Measurements from ENCODE around the gene ARID5B. TPM values are rescaled to one million over a fixed set of nuclear protein-coding genes. Genes with fewer than 3 reads are reported as not detected.
A peak's percentile ranks its signal among the peaks of the same experiment; 100 is the strongest.

The ARID5B gene
- polyA plus RNA-seq, 1 of the 3 experiments (the other 2 are of a cell fraction), result 10.9 TPM

GRCh38 chr10:62059217-62059920, 157.9 kb downstream of the ARID5B start:
- no peaks in the 10 kb centered on the region for H4K20me1 ChIP-seq (ENCODE audit: insufficient read depth)
- no peak overlapping the region for H3K9ac ChIP-seq
- TF ChIP-seq MEF2A (IDR thresholded peaks at IDR 0.05; ENCODE audit: borderline replicate concordance, low read depth) (peak; percentile 61), YY1 (IDR thresholded peaks at IDR 0.05; ENCODE audit: low read depth) (no peak), NFIC (IDR thresholded peaks at IDR 0.05; ENCODE audit: borderline replicate concordance) (peak; percentile 25; the same call in 1 of the 2 replicates), JUND (IDR thresholded peaks at IDR 0.05) (0 out of 2 replicates have a peak, but pooled peaks have one; percentile 10), EP300 (IDR thresholded peaks at IDR 0.05; ENCODE audit: borderline replicate concordance in 1 of 2, low read depth in 1 of 2, low read length in 1 of 2) (peak; percentile 35 to 72; a peak in 3 of 4 replicates), PBX3 (IDR thresholded peaks at IDR 0.05) (peak; percentile 60), ZBTB33 (IDR thresholded peaks at IDR 0.05; ENCODE audit: borderline replicate concordance, low read depth) (no peak), TEAD4 (IDR thresholded peaks at IDR 0.05; ENCODE audit: borderline replicate concordance, insufficient read depth) (0 out of 2 replicates have a peak, but pooled peaks have one; percentile 15)
- H3K9me2 ChIP-seq, result no peaks in the 10 kb centered on the region
- H3K79me2 ChIP-seq (ENCODE audit: insufficient read depth), result peaks cover 91% of the 10 kb centered on the region
- H3K36me3 ChIP-seq (replicated peaks in 1 of 2; ENCODE audit: control insufficient read depth in 1 of 2, insufficient read depth in 2 of 2, low read length in 1 of 2), result peaks cover 62 to 86% of the 10 kb centered on the region in 2 experiments
- H3K4me2 ChIP-seq, result peak overlapping the region; percentile 61
- no peak overlapping the region for H3K4me3 ChIP-seq (ENCODE audit: low read depth in 2 of 2, low read length in 1 of 2)
- H3K9me3 ChIP-seq, result no peaks in the 10 kb centered on the region
- ChIA-PET CTCF (interaction anchor here (0.9 to 3.1 kb wide), 7 partner anchors 10 to 206 kb away, joined by 3 to 15 read pairs (median 3); no protein-coding TSS in a partner anchor), POLR2A (interaction anchor here (1.1 to 1.5 kb wide), 2 partner anchors 11 to 15 kb away, joined by 3 to 4 read pairs; no protein-coding TSS in a partner anchor)
- H3F3A ChIP-seq (replicated peaks; ENCODE audit: insufficient read depth), result peaks cover 54% of the 10 kb centered on the region
- no peak for DNase-seq
- no peak overlapping the region for H2AFZ ChIP-seq (ENCODE audit: low read depth)
- WGBS (ENCODE audit: low lambda C conversion rate), result 25% methylated on average over 4 of the region's 4 CpGs
- peak overlapping the region; percentile 73 to 94 for H3K27ac ChIP-seq (ENCODE audit: low read depth in 2 of 2, low read length in 1 of 2)
- no peaks in the 10 kb centered on the region for H3K27me3 ChIP-seq (ENCODE audit: insufficient read depth)
- peaks cover 42 to 81% of the 10 kb centered on the region in 2 experiments for H3K4me1 ChIP-seq (ENCODE audit: control insufficient read depth in 1 of 2, insufficient read depth in 2 of 2, low read depth in 1 of 2, low read length in 1 of 2)

- Histone ChIP-seq H3K9me2 (no peaks in the 10 kb centered on the region), H3K4me2 (peak overlapping the region; percentile 22; the same call in 1 of the 2 replicates), H3F3A (replicated peaks; ENCODE audit: insufficient read depth) (peaks cover 50% of the 10 kb centered on the region), H3K27ac (ENCODE audit: low read depth in 2 of 2, low read length in 1 of 2) (peak overlapping the region in 1 of 2 experiments; percentile 64; a peak in 2 of 4 replicates), H3K4me1 (ENCODE audit: control insufficient read depth in 1 of 2, insufficient read depth in 2 of 2, low read depth in 1 of 2, low read length in 1 of 2) (peaks cover 36 to 56% of the 10 kb centered on the region in 2 experiments), H3K27me3 (ENCODE audit: insufficient read depth) (no peaks in the 10 kb centered on the region), H3K4me3 (ENCODE audit: low read depth in 2 of 2, low read length in 1 of 2) (no peak overlapping the region), H3K9me3 (no peaks in the 10 kb centered on the region), H3K36me3 (replicated peaks in 1 of 2; ENCODE audit: control insufficient read depth in 1 of 2, insufficient read depth in 2 of 2, low read length in 1 of 2) (peaks cover 53 to 86% of the 10 kb centered on the region in 2 experiments), H2AFZ (ENCODE audit: low read depth) (no peak overlapping the region), H4K20me1 (ENCODE audit: insufficient read depth) (no peaks in the 10 kb centered on the region), H3K9ac (no peak overlapping the region), H3K79me2 (ENCODE audit: insufficient read depth) (peaks cover 84% of the 10 kb centered on the region)
- TF ChIP-seq USF1 (IDR thresholded peaks at IDR 0.05; ENCODE audit: borderline replicate concordance, low read depth) (no peak), GATA2 (CRISPR knock-in tag; IDR thresholded peaks at IDR 0.05) (no peak), TAF1 (IDR thresholded peaks at IDR 0.05; ENCODE audit: borderline replicate concordance, low read depth, low read length) (no peak), PBX3 (IDR thresholded peaks at IDR 0.05) (peak; percentile 18; the same call in 1 of the 2 replicates)
- 35% methylated on average over 1 of the region's 1 CpG for WGBS (ENCODE audit: low lambda C conversion rate)
- CTCF ChIA-PET, result interaction anchor here (1.0 kb wide), 1 partner anchor 185 kb away, joined by 3 read pairs; no protein-coding TSS in a partner anchor
- DNase-seq, result no peak
- POLR2A ChIA-PET, result no interaction called here
These were observed 160.5 kb downstream of the ARID5B start for GRCh38 chr10:62062028-62062427.
